ENCODE measurements around the gene PAK6.
A peak's percentile ranks its signal among the peaks of the same experiment; 100 is the strongest.

PAK6 gene

GRCh38 chr15:40303576-40303975 is 64.7 kb downstream of the PAK6 start:
- no peak for TF ChIP-seq CTCF (IDR thresholded peaks at IDR 0.05; ENCODE audit: low read depth, low read length)
- Histone ChIP-seq H3K36me3 (peaks cover 7% of the 10 kb centered on the region), H3K27me3 (ENCODE audit: insufficient read depth, low read depth, severe bottlenecking) (no peaks in the 10 kb centered on the region), H3K27ac (no peak overlapping the region), H3K4me3 (ENCODE audit: low read depth, low read length) (no peak overlapping the region), H3K9me3 (ENCODE audit: severe bottlenecking) (peaks cover 9% of the 10 kb centered on the region)
- no peak for DNase-seq

GRCh38 chr15:40305281-40305680 is 66.4 kb downstream of the PAK6 start:
- Histone ChIP-seq H3K27me3 (ENCODE audit: insufficient read depth, low read depth, severe bottlenecking) (no peaks in the 10 kb centered on the region), H3K27ac (peak overlapping the region; percentile 90; the same call in 1 of the 2 replicates), H3K4me3 (ENCODE audit: low read depth, low read length) (no peak overlapping the region), H3K36me3 (peaks cover 6% of the 10 kb centered on the region; the same call in 1 of the 2 replicates), H3K9me3 (ENCODE audit: severe bottlenecking) (peaks cover 5% of the 10 kb centered on the region)
- no peak for TF ChIP-seq CTCF (IDR thresholded peaks at IDR 0.05; ENCODE audit: low read depth, low read length)
- no peak for DNase-seq

GRCh38 chr15:40306371-40306770 is 67.5 kb downstream of the PAK6 start:
- Histone ChIP-seq H3K9me3 (ENCODE audit: severe bottlenecking) (no peaks in the 10 kb centered on the region), H3K27ac (peak overlapping the region; percentile 90), H3K36me3 (no peaks in the 10 kb centered on the region), H3K27me3 (ENCODE audit: insufficient read depth, low read depth, severe bottlenecking) (no peaks in the 10 kb centered on the region), H3K4me3 (ENCODE audit: low read depth, low read length) (peak overlapping the region; percentile 38)
- no peak for TF ChIP-seq CTCF (IDR thresholded peaks at IDR 0.05; ENCODE audit: low read depth, low read length)
- DNase-seq: no peak

GRCh38 chr15:40306908-40307307 is 68.0 kb downstream of the PAK6 start:
- no peaks in the 10 kb centered on the region for H3K36me3 ChIP-seq
- peak overlapping the region; percentile 90 for H3K27ac ChIP-seq
- no peak for TF ChIP-seq CTCF (IDR thresholded peaks at IDR 0.05; ENCODE audit: low read depth, low read length)
- no peak for DNase-seq
- no peaks in the 10 kb centered on the region for H3K27me3 ChIP-seq (ENCODE audit: insufficient read depth, low read depth, severe bottlenecking)
- H3K4me3 ChIP-seq (ENCODE audit: low read depth, low read length): peak overlapping the region; percentile 38
- H3K9me3 ChIP-seq (ENCODE audit: severe bottlenecking): no peaks in the 10 kb centered on the region

GRCh38 chr15:40307421-40308211 is 68.8 kb downstream of the PAK6 start, which contains the start of gene PLCB2:
TSS of gene PLCB2 (minus strand) at chr15:40307935. CDS start at chr15:40307672, 263 bp downstream.
- peak; percentile 95 for DNase-seq
- H3K27ac ChIP-seq: peak within 1 kb of the TSS; percentile 90
- peak within 1 kb of the TSS; percentile 38 for H3K4me3 ChIP-seq (ENCODE audit: low read depth, low read length)
- no peaks in the 10 kb centered on the region for H3K36me3 ChIP-seq
- TF ChIP-seq CTCF (IDR thresholded peaks at IDR 0.05; ENCODE audit: low read depth, low read length): peak; percentile 67
- no peaks in the 10 kb centered on the region for H3K27me3 ChIP-seq (ENCODE audit: insufficient read depth, low read depth, severe bottlenecking)
- H3K9me3 ChIP-seq (ENCODE audit: severe bottlenecking): no peaks in the 10 kb centered on the region

Measured in WERI-Rb-1 (cell line).